B cell (primary cell): ENCODE data around the gene CD244. TPM values are rescaled to one million over a fixed set of nuclear protein-coding genes. Genes with fewer than 3 reads are reported as not detected.

ENCODE experiments used
- ATAC-seq: fragments of 200-7000 bp; cut with Tn5 transposase; one replicate; pipeline ENCODE4 v1.10.0; 2021; ENCODE audit warnings: low read depth, mild to moderate bottlenecking, moderate number of reproducible peaks, moderate library complexity
- CTCF ChIA-PET: fragments of 350-600 bp; sonication (Branson Sonifier 250); formaldehyde crosslinking; loops from one replicate; lab custom pipeline; 2021; ENCODE audit warnings: antibody characterized with exemption, inconsistent platforms; lab: Charles Lee
- POLR2A ChIA-PET: fragments of 350-600 bp; sonication (Branson Sonifier 250); formaldehyde crosslinking; loops from one replicate; lab custom pipeline; 2021; ENCODE audit warnings: antibody characterized with exemption; lab: Charles Lee
- DNase-seq: peaks from one replicate; pipeline ENCODE4 v3.0.0; 2013
- H2AFZ ChIP-seq: 2 replicates; pipeline ENCODE4 v1.6.1; 2012; ENCODE audit warnings: mild to moderate bottlenecking, low read depth, low read length; ENCODE audit not compliant: insufficient read depth, poor library complexity, severe bottlenecking
- H3K27ac ChIP-seq, 2 donors: 1 replicate in 1 of 2; 2 replicates in 1 of 2; pipeline ENCODE4 v1.5.1; 2012 to 2013; ENCODE audit warnings: low read length in 2 of 2, mild to moderate bottlenecking in 2 of 2, moderate library complexity in 1 of 2
- H3K27me3 ChIP-seq, 4 experiments: fragments of 200-600 bp in 1 of 4; sonication (generic) in 1 of 4; replicated peaks in 1 of 4; 1 replicate in 2 of 4; 2 replicates in 2 of 4; pipeline versions ENCODE4 v1.6.1 to v1.7.0; 2013 to 2016; ENCODE audit warnings: low read length in 3 of 4, mild to moderate bottlenecking in 2 of 4, mixed read lengths in 1 of 4, moderate library complexity in 1 of 4; ENCODE audit not compliant: insufficient read depth in 4 of 4, control insufficient read depth in 3 of 4; ENCODE audit errors: control extremely low read depth in 1 of 4
- H3K36me3 ChIP-seq, 2 experiments: replicated peaks in 1 of 2; 1 replicate in 1 of 2; 2 replicates in 1 of 2; pipeline versions ENCODE4 v1.6.1 to v1.7.1; 2013; ENCODE audit warnings: low read length in 1 of 2; ENCODE audit not compliant: insufficient read depth in 2 of 2, control insufficient read depth in 1 of 2; ENCODE audit errors: control extremely low read depth in 1 of 2, extremely low read depth in 1 of 2
- H3K4me1 ChIP-seq, 2 donors: fragments of 200-600 bp in 1 of 2; sonication (generic) in 1 of 2; 1 replicate in 1 of 2; 2 replicates in 1 of 2; pipeline versions ENCODE4 v1.5.1 to v1.6.1; 2013 to 2017; ENCODE audit warnings: low read length in 2 of 2; ENCODE audit not compliant: control insufficient read depth in 2 of 2, insufficient read depth in 2 of 2
- H3K4me2 ChIP-seq: replicated peaks from 2 replicates; pipeline ENCODE3; 2012; ENCODE audit warnings: mild to moderate bottlenecking, low read depth, low read length; ENCODE audit not compliant: poor library complexity, severe bottlenecking
- H3K4me3 ChIP-seq, 5 experiments: fragments of 200-600 bp in 1 of 5; sonication (generic) in 1 of 5; 1 replicate in 3 of 5; 2 replicates in 2 of 5; pipeline versions ENCODE4 v1.5.1 to v1.7.0; 2011 to 2016; ENCODE audit warnings: low read length in 4 of 5, mild to moderate bottlenecking in 4 of 5, low read depth in 2 of 5, control low read depth in 1 of 5, moderate library complexity in 1 of 5; ENCODE audit not compliant: insufficient read depth in 1 of 5; ENCODE audit errors: control extremely low read depth in 1 of 5, extremely low read depth in 1 of 5
- H3K79me2 ChIP-seq: fragments of 200-600 bp; sonication (generic); one replicate; pipeline ENCODE4 v1.6.0; 2016; ENCODE audit warnings: low read length; ENCODE audit not compliant: control insufficient read depth, insufficient read depth
- H3K9ac ChIP-seq: fragments of 200-600 bp; sonication (generic); 2 replicates; pipeline ENCODE4 v1.6.1; 2017; ENCODE audit warnings: mild to moderate bottlenecking, low read length, moderate library complexity
- H3K9me3 ChIP-seq, 3 donors: one replicate each; pipeline versions ENCODE4 v1.6.1 to v1.7.1; 2013; ENCODE audit warnings: low read length in 2 of 3; ENCODE audit not compliant: control insufficient read depth in 2 of 3, insufficient read depth in 1 of 3; ENCODE audit errors: control extremely low read depth in 1 of 3
- H4K20me1 ChIP-seq: 2 replicates; pipeline ENCODE4 v1.6.0; 2012; ENCODE audit warnings: mild to moderate bottlenecking, low read length; ENCODE audit not compliant: insufficient read depth, control insufficient read depth, poor library complexity, severe bottlenecking
- H3K27ac Mint-ChIP-seq: one replicate; pipeline ENCODE4 v1.8.0; 2021; ENCODE audit warnings: mixed read lengths
- H3K27me3 Mint-ChIP-seq: one replicate; pipeline ENCODE4 v1.8.0; 2021; ENCODE audit warnings: mixed read lengths
- H3K4me1 Mint-ChIP-seq: one replicate; pipeline ENCODE4 v1.8.0; 2021; ENCODE audit warnings: mixed read lengths
- H3K4me3 Mint-ChIP-seq: one replicate; pipeline ENCODE4 v1.8.0; 2021; ENCODE audit warnings: mixed read lengths
- H3K9me3 Mint-ChIP-seq: one replicate; pipeline ENCODE4 v1.8.0; 2022; ENCODE audit warnings: mixed read lengths; ENCODE audit not compliant: insufficient read depth
- EZH2 ChIP-seq: IDR thresholded peaks from 2 replicates; pipeline ENCODE4 v1.6.1; 2012; ENCODE audit warnings: borderline replicate concordance, low read depth, mild to moderate bottlenecking, moderate library complexity, low read length; ENCODE audit not compliant: insufficient read depth, poor library complexity, severe bottlenecking
- WGBS: methylation state at CpG from one replicate; pipeline ENCODE4 v1.1.5; 2013; ENCODE audit warnings: missing lambda C conversion rate; ENCODE audit not compliant: insufficient coverage; 5-methylcytosine and 5-hydroxymethylcytosine counted together
- intact Hi-C: fragments of 100-400 bp; cut with micrococcal nuclease; formaldehyde crosslinking; loops from one replicate; pipeline ENCODE4 v1.10.0; 2022
- polyA plus RNA-seq: library from polyadenylated mRNA; depleted of rRNA; stranded (reverse); fragments of >200 nt; gene quantifications from 2 replicates; pipeline ENCODE4 v1.2.3, GENCODE V29; 2012
- total RNA-seq, 2 donors: library from RNA; stranded (reverse); fragments of 120-200 nt in 1 of 2; gene quantifications; 1 replicate in 1 of 2; 2 replicates in 1 of 2; pipeline versions ENCODE4 v1.2.3 to v1.2.4, GENCODE V29; 2013 to 2022
- TF ChIP-seq, protein P1 (sequence below): fragments of 200-600 bp; IDR thresholded peaks from one replicate; pipeline ENCODE4 v1.8.0; 2022; ENCODE audit warnings: antibody characterized with exemption, mild to moderate bottlenecking

The CD244 gene
- total and polyA plus RNA-seq, 2 donors (not counting 1 experiment from before 2014, with no cell fraction given) = 0.31 TPM; not detected in 1

DNA sequence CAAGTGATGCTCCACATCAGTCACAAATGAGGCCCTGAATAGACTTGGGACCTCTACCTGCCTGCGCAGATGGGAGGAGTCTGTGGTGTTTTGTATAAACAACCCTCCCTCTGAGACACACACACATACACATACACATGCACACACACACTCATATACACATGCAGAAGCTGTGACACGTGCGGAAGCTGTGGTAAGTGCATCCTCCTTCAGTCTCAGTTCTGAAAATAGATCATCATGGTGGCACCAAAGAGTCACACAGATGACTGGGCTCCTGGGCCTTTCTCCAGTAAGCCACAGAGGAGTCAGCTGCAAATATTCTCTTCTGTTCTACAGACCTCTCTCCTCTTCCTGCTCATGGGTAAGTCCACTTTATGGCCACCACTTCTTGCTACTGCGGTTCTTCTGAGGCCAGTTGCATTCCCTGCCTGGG, 66.7 kb downstream of the CD244 start, which contains the start of gene LY9:
Gene LY9, plus strand, starts transcription at position 224 of the 433 bp plus-strand sequence. Its CDS starts 14 bp downstream, at position 238.
- 0% methylated on average over 2 of the region's 4 CpGs for WGBS
- Mint-ChIP-seq H3K27me3 (no peaks in the 10 kb centered on the region), H3K4me1 (peaks cover 68% of the 10 kb centered on the region), H3K27ac (peak within 1 kb of the TSS; percentile 98), H3K4me3 (peak within 1 kb of the TSS; percentile 99), H3K9me3 (no peaks in the 10 kb centered on the region)
- Histone ChIP-seq H3K4me1 (peaks cover 62 to 68% of the 10 kb centered on the region in 2 donors), H3K79me2 (peaks cover 85% of the 10 kb centered on the region), H3K4me3 (peak within 1 kb of the TSS; percentile 41 to 87 (median 63)), H2AFZ (no peak within 1 kb of the TSS), H3K9ac (peak within 1 kb of the TSS; percentile 80), H3K9me3 (peaks cover 0 to 3% (median 0%) of the 10 kb centered on the region in 3 donors), H3K27me3 (no peaks in the 10 kb centered on the region), H3K27ac (peak within 1 kb of the TSS; percentile 95 to 98), H4K20me1 (no peaks in the 10 kb centered on the region), H3K36me3 (peaks cover 0 to 16% of the 10 kb centered on the region in 2 experiments), H3K4me2 (peak within 1 kb of the TSS; percentile 87)
- peak; percentile 93 for ATAC-seq
- TF ChIP-seq EZH2 = no peak
- TF ChIP-seq, protein P1, sequence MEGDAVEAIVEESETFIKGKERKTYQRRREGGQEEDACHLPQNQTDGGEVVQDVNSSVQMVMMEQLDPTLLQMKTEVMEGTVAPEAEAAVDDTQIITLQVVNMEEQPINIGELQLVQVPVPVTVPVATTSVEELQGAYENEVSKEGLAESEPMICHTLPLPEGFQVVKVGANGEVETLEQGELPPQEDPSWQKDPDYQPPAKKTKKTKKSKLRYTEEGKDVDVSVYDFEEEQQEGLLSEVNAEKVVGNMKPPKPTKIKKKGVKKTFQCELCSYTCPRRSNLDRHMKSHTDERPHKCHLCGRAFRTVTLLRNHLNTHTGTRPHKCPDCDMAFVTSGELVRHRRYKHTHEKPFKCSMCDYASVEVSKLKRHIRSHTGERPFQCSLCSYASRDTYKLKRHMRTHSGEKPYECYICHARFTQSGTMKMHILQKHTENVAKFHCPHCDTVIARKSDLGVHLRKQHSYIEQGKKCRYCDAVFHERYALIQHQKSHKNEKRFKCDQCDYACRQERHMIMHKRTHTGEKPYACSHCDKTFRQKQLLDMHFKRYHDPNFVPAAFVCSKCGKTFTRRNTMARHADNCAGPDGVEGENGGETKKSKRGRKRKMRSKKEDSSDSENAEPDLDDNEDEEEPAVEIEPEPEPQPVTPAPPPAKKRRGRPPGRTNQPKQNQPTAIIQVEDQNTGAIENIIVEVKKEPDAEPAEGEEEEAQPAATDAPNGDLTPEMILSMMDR = no peak
- intact Hi-C loops = loop anchor here (1.0 to 10.0 kb wide), 5 partner anchors 14 to 451 kb away; partner anchors contain the start of genes COPA and NCSTN
- POLR2A ChIA-PET = interaction anchor here (0.7 to 2.3 kb wide), 7 partner anchors 10 to 339 kb away, joined by 3 to 13 read pairs (median 4); partner anchors contain the start of gene SLAMF1
- peak; percentile 96 for DNase-seq
- CTCF ChIA-PET = interaction anchor here (0.6 to 9.8 kb wide), 11 partner anchors 19 to 194 kb away, joined by 3 to 150 read pairs (median 7); no protein-coding TSS in a partner anchor

DNA sequence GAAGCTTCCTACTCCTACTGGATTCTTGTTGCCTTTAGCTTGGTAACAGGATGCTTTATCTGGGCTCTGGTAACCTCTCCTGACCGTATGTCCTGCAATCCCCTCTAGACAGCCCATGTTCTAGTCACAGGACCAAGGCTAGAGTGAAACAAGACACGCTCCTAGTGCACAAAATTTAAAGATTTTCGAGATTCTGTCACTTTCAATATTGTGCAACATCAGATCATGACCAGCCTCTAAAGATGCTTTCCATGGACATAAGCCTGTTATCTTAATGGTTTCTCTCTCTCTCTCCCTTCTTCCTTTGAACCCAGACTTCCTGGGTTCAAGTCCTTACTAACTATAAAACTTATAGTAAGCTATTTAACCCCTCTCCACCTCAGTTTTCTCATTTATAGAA, 68.3 kb downstream of the CD244 start:
- Histone ChIP-seq H3K27me3 (no peaks in the 10 kb centered on the region), H3K36me3 (peaks cover 0 to 8% of the 10 kb centered on the region in 2 experiments), H3K4me1 (peaks cover 62 to 70% of the 10 kb centered on the region in 2 donors), H3K4me2 (no peak overlapping the region), H3K27ac (peak overlapping the region; percentile 95 to 98), H3K9me3 (peaks cover 0 to 5% (median 0%) of the 10 kb centered on the region in 3 donors), H2AFZ (no peak overlapping the region), H4K20me1 (no peaks in the 10 kb centered on the region), H3K79me2 (peaks cover 69% of the 10 kb centered on the region), H3K9ac (no peak overlapping the region), H3K4me3 (no peak overlapping the region)
- ChIA-PET POLR2A (interaction anchor here (1.3 kb wide), 1 partner anchor 35 kb away, joined by 3 read pairs; no protein-coding TSS in a partner anchor), CTCF (interaction anchor here (0.9 to 9.8 kb wide), 5 partner anchors 17 to 113 kb away, joined by 3 to 150 read pairs (median 50); no protein-coding TSS in a partner anchor)
- intact Hi-C loops = loop anchor here (10.0 kb wide), 1 partner anchor 450 kb away; the partner anchor contains the start of genes COPA and NCSTN
- TF ChIP-seq, protein P1 = no peak
- no peak for TF ChIP-seq EZH2
- Mint-ChIP-seq H3K4me1 (peaks cover 69% of the 10 kb centered on the region), H3K9me3 (no peaks in the 10 kb centered on the region), H3K27ac (peak overlapping the region; percentile 72), H3K27me3 (no peaks in the 10 kb centered on the region), H3K4me3 (no peak overlapping the region)
- ATAC-seq (no peak), DNase-seq (no peak)
- WGBS = 67% methylated on average over 3 of the region's 3 CpGs
